Gastroesophageal sphincter (tissue), 3 donors: ENCODE results near the gene PRKCQ.

ENCODE experiments used
- CTCF ChIP-seq, 4 experiments: fragments of 200-600 bp in 2 of 4; fragments of 450-650 bp in 2 of 4; sonication (generic) in 1 of 4; IDR thresholded peaks; one replicate each; pipeline ENCODE4 v1.5.1; 2017 to 2019; ENCODE audit warnings: antibody characterized with exemption in 4 of 4, mild to moderate bottlenecking in 2 of 4, moderate library complexity in 2 of 4
- EP300 ChIP-seq: sonication (generic); formaldehyde crosslinking; IDR thresholded peaks from one replicate; pipeline ENCODE4 v1.6.1; 2017; ENCODE audit warnings: antibody characterized with exemption, mild to moderate bottlenecking
- POLR2A ChIP-seq, 2 donors: fragments of 450-650 bp; IDR thresholded peaks; one replicate each; pipeline ENCODE4 v1.6.1; 2017; ENCODE audit warnings: antibody characterized with exemption in 2 of 2, mild to moderate bottlenecking in 2 of 2, moderate library complexity in 1 of 2
- POLR2AphosphoS5 ChIP-seq: sonication (generic); formaldehyde crosslinking; IDR thresholded peaks from one replicate; pipeline ENCODE4 v1.6.1; 2017; ENCODE audit warnings: antibody characterized with exemption

DNA sequence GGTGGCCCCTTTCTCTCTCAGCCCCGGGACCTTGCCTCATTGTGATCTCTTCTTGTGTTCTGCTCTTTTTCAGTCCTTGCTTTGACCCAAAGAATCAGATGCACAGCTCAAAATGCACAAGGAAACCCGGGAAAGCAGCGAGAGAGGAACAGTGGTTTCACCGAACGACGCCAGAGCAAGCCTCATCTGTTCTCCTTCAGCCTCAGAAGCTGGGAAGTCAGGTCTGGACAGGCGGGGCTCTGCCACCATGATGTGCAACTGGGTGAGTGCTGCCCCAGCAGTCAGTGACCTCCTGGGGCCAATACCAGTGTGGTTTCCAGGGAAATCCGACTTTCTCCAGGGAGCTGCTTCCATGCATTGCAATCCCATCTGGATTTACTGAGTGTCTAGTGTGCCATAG, 133.4 kb downstream of the PRKCQ start:
- TF ChIP-seq POLR2AphosphoS5 (no peak), POLR2A (IDR thresholded peaks at IDR 0.05) (no peak), CTCF (IDR thresholded peaks at IDR 0.05) (no peak), EP300 (no peak)
